NOMO-1 (cell line): ENCODE results near the gene ASIC2.
A peak's percentile ranks its signal among the peaks of the same experiment; 100 is the strongest.

ENCODE experiments used
- DNase-seq, 2 experiments: peaks; one replicate each; lab custom pipeline; 2025; ENCODE audit not compliant: unreplicated experiment in 2 of 2; lab: John Stamatoyannopoulos, UW

The ASIC2 gene

DNA sequence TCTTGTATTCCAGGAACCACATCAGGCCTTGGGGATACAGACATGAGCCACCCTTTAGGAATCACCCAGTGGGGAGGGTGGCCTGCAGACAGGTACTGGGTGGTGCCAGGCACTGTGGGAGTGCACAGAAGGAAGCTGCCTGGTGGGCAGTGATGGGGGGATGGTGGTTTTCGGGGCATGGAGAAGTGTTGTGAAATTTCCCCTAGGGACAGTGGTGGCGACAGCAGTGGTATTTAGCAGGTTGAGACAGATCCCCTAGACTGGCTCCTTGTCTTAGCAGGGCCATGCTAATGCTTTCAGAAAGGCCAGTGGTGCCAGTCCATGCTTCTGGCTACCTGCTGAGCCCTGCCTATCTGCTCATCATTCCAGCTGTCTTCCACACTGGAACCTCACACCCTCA lies 171.8 kb downstream of the ASIC2 start:
- DNase-seq = peak; percentile 8 to 21

DNA sequence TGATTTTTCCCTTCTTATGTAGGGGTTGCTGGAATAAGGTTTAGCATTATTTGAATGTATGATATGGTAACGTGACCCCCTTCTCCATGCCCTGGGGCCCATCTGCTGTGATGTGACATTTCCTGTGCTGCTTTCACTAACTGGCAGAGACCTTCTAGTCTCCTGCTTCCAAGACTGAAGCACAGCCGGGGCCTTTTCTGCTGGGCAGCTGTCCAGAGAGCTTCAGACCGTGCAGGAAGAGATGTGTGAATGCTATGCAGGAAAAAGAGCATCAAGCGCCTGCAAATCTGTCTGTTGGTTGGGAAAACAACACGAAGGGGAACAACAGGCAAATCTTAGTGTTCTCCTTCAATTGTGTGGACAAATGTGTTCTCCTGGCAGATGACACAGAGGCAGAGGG lies 173.0 kb downstream of the ASIC2 start:
- DNase-seq = no peak

DNA sequence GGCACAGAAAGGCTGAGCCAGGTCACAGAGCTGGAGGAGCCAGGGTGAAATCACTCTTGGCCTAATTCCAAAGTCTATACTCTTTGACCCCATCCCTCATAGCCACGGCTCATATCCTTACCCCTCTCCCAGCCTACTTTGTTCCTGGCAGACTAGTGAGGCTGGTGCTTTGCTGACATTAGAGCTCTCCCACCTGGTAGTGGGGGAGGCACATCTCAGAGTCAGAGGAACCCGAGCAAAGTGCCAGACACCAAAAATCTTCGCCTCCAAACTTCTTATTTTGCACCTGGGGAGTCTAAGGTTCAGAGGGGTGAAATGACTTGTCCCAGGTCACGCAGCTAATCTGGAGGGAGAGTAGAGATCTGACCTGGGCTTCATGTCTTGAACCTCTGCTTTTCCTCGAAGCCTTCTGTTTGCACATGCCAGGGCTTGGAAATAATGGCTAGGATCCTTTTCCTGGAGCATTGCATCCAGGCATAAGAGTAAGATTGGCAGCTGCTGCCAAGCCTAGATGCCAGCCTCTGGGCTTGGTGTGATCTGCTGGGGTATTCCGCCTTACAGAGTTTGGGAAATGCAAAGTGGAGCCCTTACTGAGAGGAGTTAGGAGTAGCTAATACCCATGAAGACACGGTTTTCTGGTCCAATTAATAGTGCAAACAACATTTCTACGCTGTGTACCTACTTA lies 174.6 kb downstream of the ASIC2 start:
- DNase-seq = no peak

DNA sequence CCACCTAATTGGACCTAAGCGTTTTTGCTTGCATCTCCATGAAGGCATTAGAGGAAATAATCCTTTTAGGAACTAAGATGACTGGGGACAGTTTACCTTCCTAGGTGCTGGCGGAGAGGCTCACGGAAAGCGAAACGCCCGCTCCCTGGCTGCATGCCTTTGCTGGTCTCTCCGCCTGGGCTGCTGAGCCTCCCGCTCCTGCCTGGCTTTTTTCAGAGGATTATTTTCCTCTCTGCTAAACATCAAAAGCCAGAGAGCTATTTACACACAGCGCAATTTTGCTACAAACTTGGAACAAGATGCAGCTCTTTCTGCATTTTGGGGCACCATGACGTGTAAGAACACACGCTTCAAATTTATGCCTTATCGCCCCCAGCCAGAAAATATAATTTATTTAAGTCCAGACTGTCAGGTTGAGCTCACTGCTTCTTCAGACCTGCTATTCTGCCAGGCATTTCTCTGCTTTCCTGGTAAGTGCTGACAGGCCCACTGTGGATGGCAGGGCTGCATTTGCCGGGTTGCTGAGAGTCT lies 177.0 kb downstream of the ASIC2 start:
- no peak for DNase-seq

DNA sequence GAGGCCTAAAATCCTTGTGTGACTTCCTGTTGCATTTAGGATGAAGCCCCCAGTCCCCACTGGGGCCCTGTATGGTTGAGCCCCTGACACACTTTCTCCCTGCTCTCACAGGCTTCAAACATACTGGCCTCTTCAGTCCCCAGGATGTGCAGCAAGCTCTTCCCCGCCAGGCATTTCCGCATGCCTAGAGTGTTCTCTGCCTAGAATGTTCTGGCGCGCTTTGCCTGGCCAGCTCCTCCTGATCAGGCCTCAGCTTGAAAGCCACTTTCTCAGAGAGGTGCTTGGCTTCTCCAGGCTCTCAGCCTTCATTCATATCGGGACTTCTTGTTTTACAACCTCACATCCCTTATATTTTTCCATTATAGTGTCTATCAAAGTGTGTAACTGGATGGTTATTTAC lies 177.7 kb downstream of the ASIC2 start:
- no peak for DNase-seq

DNA sequence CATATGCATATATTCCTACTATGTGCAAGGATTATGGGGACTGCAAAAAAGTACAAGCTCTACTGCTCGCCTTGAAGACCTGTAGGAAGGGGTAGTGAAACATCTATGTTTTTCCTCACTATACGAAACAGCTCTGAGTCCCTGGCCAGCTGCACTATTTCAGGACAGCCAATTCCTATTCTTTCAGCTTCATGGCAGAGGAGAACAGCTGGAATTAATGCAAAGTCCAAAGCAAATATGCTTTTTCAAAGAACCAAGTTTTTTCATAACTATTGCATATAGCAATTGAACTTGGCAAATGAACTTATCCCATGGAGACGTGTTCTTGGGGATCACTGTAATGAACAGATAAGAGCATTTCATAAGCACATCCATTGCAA lies 179.1 kb downstream of the ASIC2 start:
- DNase-seq = no peak

DNA sequence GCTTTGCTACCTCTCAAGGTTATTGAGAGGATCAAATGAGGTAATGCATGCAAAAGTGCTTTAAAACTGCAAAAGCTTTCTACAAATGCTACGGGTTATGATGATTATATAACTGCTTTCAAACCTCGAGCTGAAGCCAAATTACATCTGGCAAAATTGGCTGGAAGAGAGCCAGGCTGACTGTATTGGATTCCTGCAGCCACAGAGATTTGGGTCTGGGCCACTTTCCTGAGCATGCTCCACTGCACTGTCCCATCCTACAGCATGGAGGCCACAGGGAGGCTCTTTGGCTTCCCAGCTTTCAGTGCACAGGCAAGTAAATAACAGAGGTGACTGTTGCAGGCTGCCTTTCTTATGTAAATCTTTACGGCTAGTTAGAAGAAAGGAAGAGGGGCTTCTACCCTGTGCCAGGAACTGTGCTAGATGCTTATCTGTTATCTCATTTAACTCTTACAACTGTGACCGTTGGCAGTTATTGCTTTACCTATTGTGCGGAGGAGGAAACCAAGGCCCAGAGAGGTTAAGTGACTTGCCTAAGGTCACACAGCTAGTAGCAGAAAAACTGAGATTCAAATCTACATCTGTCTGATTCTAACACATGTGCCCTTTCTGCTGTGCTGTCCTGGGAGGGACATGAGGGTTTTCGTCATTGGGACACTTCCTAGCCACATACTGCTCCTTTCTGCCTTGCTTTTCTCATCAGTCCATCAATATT lies 179.7 kb downstream of the ASIC2 start:
- no peak for DNase-seq

DNA sequence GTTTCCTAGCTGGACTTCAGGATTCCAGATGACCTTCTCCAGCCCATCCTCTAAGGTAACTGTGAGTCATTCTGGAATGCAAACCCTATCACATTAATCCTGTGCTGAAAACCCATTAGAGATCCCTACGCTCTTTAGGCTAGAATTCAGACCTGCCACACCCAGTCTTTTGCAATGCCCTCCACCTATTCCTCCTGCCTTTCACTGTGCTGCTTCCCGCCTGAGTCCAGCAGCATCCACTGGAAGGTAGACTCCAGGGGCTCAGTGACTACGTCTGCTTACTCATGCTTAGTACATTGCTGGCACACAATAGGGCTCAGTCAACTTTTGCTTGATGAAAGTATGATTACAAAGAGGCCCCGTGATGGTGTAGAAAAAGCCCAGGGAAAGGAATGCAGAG lies 180.3 kb downstream of the ASIC2 start:
- DNase-seq = no peak

DNA sequence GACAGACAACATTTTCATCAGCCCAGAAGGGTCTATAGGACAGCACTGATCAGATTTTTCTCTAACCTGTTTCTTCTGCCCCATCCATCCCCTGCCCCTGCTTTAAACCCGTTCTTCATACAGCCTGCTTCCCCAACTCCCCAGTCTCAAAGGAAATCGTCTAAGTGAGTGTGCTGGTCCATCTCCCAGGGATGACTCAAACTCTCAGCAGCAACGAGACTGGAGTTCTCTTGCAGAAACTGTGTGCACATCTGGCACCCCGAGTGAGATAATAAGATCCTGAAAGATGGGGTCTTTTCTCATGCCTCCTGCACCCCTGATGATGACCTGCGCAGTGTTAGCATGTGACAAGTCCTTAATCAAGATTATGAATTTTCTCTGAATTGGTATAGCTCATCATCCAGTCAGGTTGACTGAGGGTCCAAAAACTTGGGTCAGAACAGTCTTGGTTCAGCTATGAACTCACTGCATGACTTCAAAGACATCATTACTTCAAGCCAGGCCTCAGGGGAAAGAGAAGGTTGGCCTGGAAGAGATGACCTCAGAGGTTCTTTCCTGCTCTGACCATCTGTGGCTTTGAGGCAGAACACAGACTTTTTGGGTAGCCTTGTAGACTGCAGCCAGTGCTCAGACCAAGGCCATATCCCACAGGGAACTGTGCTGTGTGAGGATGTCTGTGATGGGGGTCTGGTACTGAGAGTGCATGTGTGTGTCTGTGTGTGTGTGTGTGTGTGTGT lies 183.6 kb downstream of the ASIC2 start:
- DNase-seq = no peak

DNA sequence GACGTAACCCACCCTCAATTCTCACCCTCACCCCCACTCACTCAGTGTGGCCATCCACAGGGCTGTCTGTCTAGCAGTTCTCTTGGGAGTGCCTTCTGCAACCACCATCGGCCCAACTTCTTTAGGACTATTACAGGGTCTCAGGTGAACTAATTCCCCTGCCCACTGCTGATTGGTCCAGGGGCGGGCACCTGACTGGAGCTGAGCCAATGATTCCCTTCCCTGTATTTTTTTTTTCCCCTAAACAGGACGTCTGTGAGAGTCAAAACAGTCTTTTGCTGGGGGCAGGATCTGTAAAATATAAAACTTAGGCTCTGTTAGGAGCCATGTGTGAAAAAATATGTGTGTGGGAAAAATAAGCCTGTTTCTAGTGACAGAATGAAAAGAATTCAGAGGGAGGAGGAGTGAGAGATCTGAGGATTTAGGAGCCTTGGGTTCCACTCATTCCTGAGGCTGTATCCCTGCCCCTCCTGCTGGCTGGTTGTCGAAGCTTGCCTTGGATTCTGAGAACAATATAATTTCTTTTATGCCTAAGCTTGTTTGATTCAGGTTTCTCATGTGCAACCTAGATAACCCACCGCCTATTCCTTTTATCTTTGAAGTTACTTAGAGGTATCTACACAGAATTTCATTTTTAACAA lies 186.4 kb downstream of the ASIC2 start:
- no peak for DNase-seq

DNA sequence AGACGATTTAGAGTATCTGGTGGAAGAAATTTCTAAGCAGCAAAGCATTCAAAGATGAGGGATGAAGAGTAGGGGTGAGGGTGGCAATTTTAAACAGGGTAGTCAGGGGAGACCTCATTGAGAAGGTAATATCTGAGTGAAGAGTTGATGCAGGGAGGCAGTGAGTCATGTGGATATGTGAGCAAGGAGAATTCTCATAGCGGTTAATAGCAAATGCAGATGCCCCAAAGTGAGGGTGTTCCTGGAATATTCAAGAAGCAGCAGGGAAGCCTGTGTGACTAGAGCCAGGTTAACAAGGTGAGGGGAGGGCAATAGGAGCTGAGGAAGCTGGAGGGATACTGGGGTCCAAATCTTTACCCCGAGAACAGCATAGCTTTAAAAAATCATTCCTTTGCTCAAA lies 187.2 kb downstream of the ASIC2 start:
- no peak for DNase-seq

DNA sequence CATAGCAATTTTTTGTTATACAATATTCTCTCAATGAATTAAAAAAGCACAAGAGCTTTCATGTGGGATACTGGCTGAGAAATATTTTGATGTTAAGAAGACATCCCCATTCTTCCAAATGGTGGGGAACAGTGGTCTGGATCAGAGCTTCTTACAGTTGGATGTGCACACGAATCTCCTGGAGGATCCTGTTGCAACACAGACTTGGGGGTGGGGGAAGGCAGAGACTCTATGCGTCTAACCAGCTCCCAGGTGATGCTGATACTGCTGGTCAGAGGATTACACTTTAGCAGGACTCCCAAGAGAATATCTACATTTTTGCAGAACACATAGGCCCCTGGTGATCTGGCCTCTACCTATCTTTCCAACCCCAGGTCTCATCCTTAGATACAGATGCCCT lies 193.2 kb downstream of the ASIC2 start:
- no peak for DNase-seq

DNA sequence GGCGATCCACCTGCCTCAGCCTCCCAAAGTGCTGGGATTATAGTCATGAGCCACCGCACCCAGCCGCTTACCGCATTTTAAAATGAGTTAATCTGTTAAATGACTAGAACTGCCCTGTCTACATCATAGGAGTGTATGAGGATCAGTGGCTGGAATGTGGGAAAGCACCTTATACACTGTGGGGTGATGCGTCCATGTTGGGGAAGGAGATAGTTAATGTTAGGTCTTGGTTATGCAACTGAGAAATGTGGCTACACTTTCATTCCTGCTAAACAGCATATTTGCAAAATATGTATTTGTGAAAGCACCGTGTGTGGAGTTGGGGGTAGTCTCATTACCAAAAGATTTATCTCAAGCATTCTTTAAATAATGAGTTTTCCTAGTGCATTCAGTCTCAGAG lies 193.8 kb downstream of the ASIC2 start:
- DNase-seq = no peak

DNA sequence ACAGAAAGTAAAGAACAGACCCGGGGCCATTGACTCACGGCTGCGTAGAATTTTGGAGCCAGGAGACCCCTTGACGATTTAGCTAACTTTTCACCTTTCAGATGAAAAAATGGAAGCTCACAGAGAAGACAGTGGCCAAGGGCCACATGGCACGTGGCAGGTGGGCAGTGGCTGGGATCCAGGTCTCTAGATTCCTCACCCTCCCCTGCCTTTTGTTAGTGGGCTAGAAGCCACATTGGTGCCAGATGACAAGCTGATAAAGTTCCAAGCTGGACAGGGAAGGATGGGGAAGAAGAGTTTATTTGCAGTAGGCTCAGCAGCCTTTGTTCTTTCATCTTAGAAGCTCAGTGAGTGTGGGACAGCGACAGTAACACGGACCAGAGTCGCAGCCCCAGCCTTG lies 195.7 kb downstream of the ASIC2 start:
- no peak for DNase-seq

DNA sequence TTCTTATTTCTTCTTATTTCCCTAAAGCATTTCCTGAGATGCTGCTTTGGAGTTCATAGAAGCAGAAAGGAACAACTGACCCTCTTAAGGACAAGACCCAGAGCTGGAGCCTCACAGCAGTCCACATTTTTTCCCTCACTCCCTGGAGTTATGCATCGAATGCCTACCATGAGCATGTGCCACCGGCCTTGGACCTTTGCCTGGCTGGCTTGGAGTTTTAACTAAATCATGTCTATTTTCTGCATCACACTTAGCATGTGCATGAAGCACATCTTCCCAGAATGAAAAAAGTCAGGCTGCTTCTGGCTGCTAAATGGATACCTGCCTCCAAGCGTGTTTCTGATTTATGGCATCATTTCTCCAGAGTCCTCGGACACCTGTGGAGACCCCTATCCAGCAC lies 196.9 kb downstream of the ASIC2 start:
- DNase-seq = no peak

DNA sequence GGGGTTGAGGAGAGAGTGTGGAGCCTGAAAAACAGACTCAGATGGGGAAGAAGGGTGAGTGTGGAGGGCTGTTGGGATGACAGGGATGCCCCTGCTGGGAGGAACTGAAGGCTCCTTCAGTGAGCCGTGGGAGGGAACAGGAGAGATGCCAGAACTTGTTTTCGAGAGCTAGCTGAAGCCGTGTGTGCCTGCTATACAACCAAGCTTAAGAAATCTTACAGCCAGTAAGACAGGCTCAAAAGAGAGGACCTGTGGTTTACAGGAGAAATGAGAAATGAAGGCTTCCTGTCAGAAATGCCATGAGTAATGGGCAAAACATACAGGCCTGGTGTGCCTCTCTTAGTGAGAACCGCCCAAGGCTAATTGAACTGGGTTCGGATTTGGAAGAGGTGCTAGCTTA lies 201.8 kb downstream of the ASIC2 start:
- no peak for DNase-seq

DNA sequence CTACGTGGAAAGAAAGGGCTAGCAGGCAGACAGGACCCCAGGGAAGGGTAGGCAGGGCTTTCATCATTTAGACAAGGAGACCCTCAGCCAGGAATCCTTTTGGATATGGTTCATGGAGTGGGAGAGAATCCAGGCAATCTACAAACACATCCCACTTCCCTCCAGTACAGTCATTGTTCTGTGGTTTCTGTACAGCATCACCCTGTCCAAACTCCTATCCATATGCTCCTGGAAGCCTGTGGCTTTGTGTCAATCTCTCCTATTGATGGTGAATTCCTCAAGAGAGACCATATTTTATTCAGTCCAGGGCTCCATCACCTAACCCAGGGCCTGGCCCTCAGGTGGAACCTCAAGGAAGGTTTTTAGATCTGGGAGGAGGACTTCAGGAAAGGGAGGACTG lies 202.3 kb downstream of the ASIC2 start:
- DNase-seq = no peak

DNA sequence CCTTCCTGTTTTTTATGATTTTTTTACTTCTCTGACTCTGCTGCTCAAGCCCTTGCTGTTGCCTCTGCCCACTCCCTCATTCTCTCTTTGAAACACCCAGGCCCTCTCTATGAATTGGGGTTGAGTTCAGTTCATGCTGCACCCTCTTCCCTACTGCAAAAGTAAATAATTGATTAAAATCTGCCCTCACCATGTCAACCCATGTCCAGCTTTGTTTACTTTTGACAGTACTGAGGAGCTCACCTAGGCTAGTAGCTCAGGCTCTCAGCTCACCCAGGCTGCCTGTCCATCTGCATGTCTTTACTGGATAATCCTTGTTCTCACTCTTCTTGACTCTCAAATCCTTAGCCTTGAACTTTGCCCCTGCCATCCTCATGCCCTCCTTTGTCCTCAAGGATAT lies 206.2 kb downstream of the ASIC2 start:
- DNase-seq = no peak

DNA sequence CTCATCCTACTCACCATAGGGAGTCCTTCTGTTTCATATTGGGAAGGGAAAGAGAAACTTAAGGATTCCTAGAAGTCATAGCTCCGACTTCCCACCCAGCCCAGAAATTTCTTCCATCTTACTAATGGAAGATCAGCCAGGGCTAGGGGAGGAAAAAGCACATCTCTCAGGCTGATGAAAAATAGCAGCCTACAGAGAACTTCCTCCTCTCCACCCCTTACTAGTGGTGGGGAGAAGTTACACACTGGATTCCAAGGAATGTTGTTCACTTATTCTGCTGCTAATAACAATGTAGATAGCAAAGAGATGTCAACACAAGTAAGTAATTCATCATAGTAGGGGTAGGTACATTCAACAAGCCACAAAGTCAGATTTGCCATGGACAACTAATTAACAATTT lies 207.1 kb downstream of the ASIC2 start:
- no peak for DNase-seq

DNA sequence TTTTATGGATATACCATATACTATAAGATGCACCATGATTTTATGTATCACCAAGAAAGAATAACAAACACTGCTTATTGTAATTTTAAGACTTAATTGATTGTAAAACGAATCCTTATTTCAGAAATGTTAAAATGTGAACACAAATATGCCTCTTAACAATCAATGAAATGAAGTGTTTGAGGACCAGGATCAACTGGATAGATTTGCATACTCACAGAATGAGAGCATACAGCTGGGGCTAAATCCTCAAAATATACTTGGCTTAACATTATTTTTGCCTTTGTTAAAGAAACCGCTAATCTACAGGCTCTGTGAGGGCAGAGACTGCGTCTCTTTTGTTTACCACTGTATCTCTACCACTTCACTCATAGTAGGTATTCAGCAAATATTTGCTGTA lies 207.8 kb downstream of the ASIC2 start:
- DNase-seq = no peak

DNA sequence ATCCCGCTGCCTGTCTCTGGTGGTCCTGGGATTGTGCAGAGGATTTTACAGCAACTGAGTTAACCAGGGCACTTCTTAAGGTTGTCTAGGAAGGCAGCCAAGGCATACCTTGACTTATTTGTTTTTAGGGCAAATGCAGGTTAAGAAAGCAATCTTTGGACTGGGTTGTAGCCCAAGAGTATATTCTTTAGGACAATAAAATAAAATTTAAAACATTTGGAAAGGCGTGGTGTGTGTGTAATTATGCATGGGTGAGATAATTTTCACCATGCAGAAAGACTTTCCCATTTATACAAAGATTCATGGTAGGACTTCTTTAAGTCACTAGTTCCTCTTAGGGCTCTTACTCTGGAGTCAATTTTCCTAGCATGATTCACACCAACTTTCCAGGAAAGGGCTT lies 208.3 kb downstream of the ASIC2 start:
- DNase-seq = no peak
